ENCODE data around the gene C6orf47. TPM values are rescaled to one million over a fixed set of nuclear protein-coding genes. Genes with fewer than 3 reads are reported as not detected.

C6orf47 gene
- 10.9 to 13.1 TPM (median 12.1 TPM) in 5 replicates for total RNA-seq (2022; extraction: Qiagen RNA extraction; ENCODE audit: low read depth)

GRCh38 chr6:31660381-31661261 is at the start of gene C6orf47:
Gene C6orf47 (minus strand): TSS chr6:31660778. CDS start chr6:31659947, 831 bp downstream.

DNA sequence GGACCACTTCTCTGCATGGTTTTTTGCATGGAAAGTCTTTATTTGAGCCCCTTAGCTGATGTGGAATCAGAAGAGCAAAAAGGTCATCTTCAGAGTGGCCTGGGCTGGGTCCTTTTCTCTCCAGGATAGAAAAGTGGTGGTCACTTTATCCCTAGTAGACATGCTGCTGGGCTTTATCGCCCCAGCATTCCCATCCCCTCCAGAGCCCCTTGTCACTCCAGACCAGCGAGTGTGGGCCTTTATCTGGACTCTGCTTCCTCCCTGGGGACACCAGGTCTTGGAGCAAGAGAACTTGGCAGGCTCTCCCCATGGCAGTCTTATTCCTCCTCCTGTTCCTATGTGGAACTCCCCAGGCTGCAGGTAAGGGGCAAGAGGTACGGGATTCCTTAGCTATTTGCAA is 46.0 kb upstream of the C6orf47 start, which contains the start of gene LY6G6F:
Gene LY6G6F, plus strand, starts transcription at position 268 of the 400 bp plus-strand sequence. Its CDS starts 41 bp downstream, at position 309.

DNA sequence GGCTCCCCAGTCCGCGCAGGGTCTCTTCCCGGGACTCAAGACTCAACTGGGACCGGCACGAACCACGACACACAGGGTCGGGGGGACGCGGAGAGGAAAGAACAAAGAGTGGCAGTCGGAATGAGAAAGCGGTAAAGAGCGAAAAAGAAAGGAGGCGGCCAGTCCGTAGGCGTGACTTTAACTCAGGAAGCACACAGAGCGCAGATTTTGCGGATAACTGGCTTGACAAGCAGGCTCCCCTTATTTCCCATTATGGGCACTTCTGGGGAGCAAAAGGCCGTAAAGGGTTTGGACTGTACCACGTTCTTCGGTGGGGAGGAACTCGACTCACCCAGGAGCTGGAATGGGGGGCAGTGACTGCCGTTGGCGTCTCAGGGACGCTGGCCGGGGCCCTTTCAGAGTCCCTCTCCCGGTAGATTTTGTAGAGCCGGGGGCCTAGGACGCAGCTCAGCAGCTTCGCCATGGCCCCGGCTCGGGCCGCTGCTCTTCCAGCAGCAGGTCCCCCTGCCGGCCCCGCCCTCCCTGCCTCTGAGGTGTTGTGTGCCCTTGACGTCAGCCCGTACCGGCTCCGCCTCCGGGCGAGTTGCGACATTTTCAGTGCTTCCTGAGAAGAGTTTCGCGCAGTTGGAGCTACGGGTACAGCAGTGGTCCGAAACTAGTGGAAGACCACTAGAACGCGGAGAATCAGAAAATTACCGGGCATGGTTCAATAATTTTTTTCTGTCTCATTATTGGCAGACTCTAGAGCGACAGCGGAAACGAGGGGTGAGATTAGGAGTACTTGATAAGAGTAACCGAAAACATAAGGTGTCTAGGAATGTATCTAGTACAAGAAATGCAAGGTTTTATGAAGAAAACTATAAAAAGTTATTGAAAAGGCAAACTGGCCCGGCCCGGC is 42.5 kb upstream of the C6orf47 start, which contains the start of gene ABHD16A:
Gene ABHD16A, minus strand, starts transcription at position 506 of the 898 bp plus-strand sequence. Its CDS starts 43 bp downstream, at position 463.

GRCh38 chr6:31680226-31681134 is 19.9 kb upstream of the C6orf47 start, which contains the start of gene LY6G5C:
Gene LY6G5C (minus strand): TSS chr6:31681067. CDS start chr6:31680373, 694 bp downstream.

DNA sequence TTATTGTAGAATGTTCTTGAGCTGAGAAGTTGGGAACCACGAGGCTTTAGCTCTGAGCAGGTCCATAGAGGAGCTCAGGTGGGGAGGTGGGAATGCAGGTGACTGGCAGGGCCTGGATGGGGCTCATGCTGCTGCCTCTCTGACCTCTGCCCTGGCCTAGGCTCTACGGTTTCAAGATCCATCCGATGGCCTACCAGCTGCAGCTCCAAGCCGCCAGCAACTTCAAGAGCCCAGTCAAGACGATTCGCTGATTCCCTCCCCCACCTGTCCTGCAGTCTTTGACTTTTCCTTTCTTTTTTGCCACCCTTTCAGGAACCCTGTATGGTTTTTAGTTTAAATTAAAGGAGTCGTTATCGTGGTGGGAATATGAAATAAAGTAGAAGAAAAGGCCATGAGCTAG is 9.1 kb upstream of the C6orf47 start, which contains the start of gene LY6G5B:
Gene LY6G5B, plus strand, starts transcription at position 301 of the 400 bp plus-strand sequence. CDS start 975 bp downstream, outside the sequence.

DNA sequence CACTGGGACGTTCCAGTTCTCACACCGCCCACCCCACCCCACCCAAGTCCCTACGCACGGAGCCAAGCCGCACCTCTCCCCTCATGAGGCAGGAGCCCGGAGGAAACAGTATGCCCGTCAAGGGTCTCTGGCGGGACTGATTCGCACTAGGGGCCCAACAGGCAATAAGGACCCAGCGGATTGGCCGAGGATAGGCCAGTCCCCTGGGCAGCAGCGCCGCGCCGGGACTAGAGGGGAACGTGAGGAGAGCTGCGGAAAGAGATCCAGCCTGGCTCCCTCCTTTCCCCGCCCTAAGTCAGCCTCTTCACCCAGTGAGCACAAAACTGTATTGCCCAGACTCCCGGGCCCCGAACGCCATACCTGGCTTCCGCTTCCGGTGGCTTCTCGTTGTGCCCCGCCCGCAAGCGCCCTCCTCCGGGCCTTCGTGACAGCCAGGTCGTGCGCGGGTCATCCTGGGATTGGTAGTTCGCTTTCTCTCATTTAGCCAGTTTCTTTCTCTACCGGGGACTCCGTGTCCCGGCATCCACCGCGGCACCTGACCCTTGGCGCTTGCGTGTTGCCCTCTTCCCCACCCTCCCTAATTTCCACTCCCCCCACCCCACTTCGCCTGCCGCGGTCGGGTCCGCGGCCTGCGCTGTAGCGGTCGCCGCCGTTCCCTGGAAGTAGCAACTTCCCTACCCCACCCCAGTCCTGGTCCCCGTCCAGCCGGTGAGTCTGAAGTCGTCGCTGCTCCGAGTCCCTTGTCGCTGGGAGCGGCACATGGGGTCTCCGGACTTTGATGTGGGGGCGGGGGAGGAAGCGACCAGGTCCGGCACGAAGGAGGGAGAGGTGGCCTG is 5.1 kb upstream of the C6orf47 start, which contains the start of gene CSNK2B:
Gene CSNK2B, plus strand, starts transcription at position 580 of the 836 bp plus-strand sequence. CDS start 752 bp downstream, outside the sequence.

DNA sequence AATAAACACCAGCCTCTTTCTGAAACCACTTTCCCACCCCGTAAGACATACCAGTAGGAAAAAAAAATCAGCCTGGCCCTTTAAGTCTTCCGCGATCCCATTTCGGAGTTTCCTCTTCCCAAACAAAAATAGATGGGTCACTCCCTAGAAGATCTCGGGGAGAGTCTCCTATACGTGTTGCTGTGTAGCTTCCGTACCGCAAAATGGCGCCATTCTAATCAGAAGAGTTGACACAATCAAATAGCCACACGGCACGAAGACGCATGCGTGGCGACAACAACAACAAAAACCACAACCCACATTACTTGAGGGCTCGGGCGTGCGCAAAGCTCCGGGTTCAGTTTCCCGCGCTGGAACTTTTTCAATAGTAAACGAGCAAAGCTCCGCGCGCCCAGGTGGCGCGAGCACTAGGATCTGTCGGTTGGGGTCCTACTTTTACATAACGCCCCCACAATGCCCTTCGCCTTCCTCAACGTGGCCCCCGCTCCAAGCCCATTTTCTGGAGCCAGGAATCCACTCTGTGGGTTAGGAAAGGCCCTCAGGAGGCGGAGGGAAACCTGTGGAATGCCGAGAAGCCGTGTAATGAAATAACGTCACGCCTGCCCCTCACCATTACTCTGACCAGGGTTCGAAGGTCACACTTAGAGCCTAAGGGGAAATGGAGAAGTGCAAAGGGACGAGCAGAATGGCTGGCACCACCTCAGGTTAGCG is 4.4 kb upstream of the C6orf47 start, which contains the start of gene GPANK1:
Gene GPANK1, minus strand, starts transcription at position 208 of the 711 bp plus-strand sequence. CDS start 519 bp downstream, outside the sequence.

GRCh38 chr6:31655349-31656237 is 5.0 kb downstream of the C6orf47 start, which contains the start of gene APOM:
Gene APOM (plus strand): TSS chr6:31655894. CDS start chr6:31655967, 73 bp downstream.

GRCh38 chr6:31620586-31621319 is 39.8 kb downstream of the C6orf47 start, which contains the start of gene PRRC2A:
Gene PRRC2A (plus strand): TSS chr6:31620715. CDS start chr6:31622790, 2,075 bp downstream.

GRCh38 chr6:31614684-31615578 is 45.6 kb downstream of the C6orf47 start, which contains the start of gene AIF1:
Gene AIF1 (plus strand): TSS chr6:31615234. CDS start chr6:31615330, 96 bp downstream.

Other genes with a start within 250 kb of the C6orf47 start
- 7.6 to 9.0 TPM (median 8.6 TPM) in 5 replicates for gene MICB, start 162.6 kb downstream of the C6orf47 start, total RNA-seq (2022; extraction: Qiagen RNA extraction; ENCODE audit: low read depth)
- not detected in 5 replicates for gene MCCD1, start 131.8 kb downstream of the C6orf47 start, total RNA-seq (2022; extraction: Qiagen RNA extraction; ENCODE audit: low read depth)
- 352 to 407 TPM (median 386 TPM) in 5 replicates for gene DDX39B, start 118.8 kb downstream of the C6orf47 start, total RNA-seq (2022; extraction: Qiagen RNA extraction; ENCODE audit: low read depth)
- gene ATP6V1G2, start 114.2 kb downstream of the C6orf47 start, total RNA-seq (2022; extraction: Qiagen RNA extraction; ENCODE audit: low read depth) = 0.40 to 0.77 TPM (median 0.64 TPM) in 5 replicates
- gene NFKBIL1, start 113.2 kb downstream of the C6orf47 start, total RNA-seq (2022; extraction: Qiagen RNA extraction; ENCODE audit: low read depth) = 9.6 to 12.9 TPM (median 11.4 TPM) in 5 replicates
- gene LTA, start 88.5 kb downstream of the C6orf47 start, total RNA-seq (2022; extraction: Qiagen RNA extraction; ENCODE audit: low read depth) = 0.11 to 0.12 TPM in 2 of 5 replicates, not detected in the others
- gene TNF, start 85.2 kb downstream of the C6orf47 start, total RNA-seq (2022; extraction: Qiagen RNA extraction; ENCODE audit: low read depth) = 0.10 to 0.22 TPM (median 0.11 TPM) in 3 of 5 replicates, not detected in the others
- 0.29 to 0.50 TPM (median 0.49 TPM) in 5 replicates for gene LTB, start 78.4 kb downstream of the C6orf47 start, total RNA-seq (2022; extraction: Qiagen RNA extraction; ENCODE audit: low read depth)
- 0.20 to 0.26 TPM in 2 of 5 replicates, not detected in the others for gene LST1, start 74.5 kb downstream of the C6orf47 start, total RNA-seq (2022; extraction: Qiagen RNA extraction; ENCODE audit: low read depth)
- gene NCR3, start 67.8 kb downstream of the C6orf47 start, total RNA-seq (2022; extraction: Qiagen RNA extraction; ENCODE audit: low read depth) = not detected in 5 replicates
- not detected in 5 replicates for gene AIF1, start 45.5 kb downstream of the C6orf47 start, total RNA-seq (2022; extraction: Qiagen RNA extraction; ENCODE audit: low read depth)
- gene PRRC2A, start 40.1 kb downstream of the C6orf47 start, total RNA-seq (2022; extraction: Qiagen RNA extraction; ENCODE audit: low read depth) = 68.9 to 101 TPM (median 86.8 TPM) in 5 replicates
- 119 to 155 TPM (median 144 TPM) in 5 replicates for gene BAG6, start 8.1 kb downstream of the C6orf47 start, total RNA-seq (2022; extraction: Qiagen RNA extraction; ENCODE audit: low read depth)
- 2.8 to 3.8 TPM (median 3.2 TPM) in 5 replicates for gene APOM, start 4.9 kb downstream of the C6orf47 start, total RNA-seq (2022; extraction: Qiagen RNA extraction; ENCODE audit: low read depth)
- 10.7 to 15.4 TPM (median 12.2 TPM) in 5 replicates for gene GPANK1, start 4.2 kb upstream of the C6orf47 start, total RNA-seq (2022; extraction: Qiagen RNA extraction; ENCODE audit: low read depth)
- gene CSNK2B, start 5.3 kb upstream of the C6orf47 start, total RNA-seq (2022; extraction: Qiagen RNA extraction; ENCODE audit: low read depth) = 165 to 176 TPM (median 167 TPM) in 5 replicates
- gene LY6G5B, start 9.2 kb upstream of the C6orf47 start, total RNA-seq (2022; extraction: Qiagen RNA extraction; ENCODE audit: low read depth) = 3.6 to 5.8 TPM (median 5.1 TPM) in 5 replicates
- gene LY6G5C, start 20.3 kb upstream of the C6orf47 start, total RNA-seq (2022; extraction: Qiagen RNA extraction; ENCODE audit: low read depth) = 0.95 to 2.0 TPM (median 1.3 TPM) in 5 replicates
- gene ABHD16A, start 42.5 kb upstream of the C6orf47 start, total RNA-seq (2022; extraction: Qiagen RNA extraction; ENCODE audit: low read depth) = 16.1 to 20.1 TPM (median 17.9 TPM) in 5 replicates
- gene LY6G6F, start 46.1 kb upstream of the C6orf47 start, total RNA-seq (2022; extraction: Qiagen RNA extraction; ENCODE audit: low read depth) = not detected in 5 replicates
- not detected in 5 replicates for gene LY6G6D, start 54.6 kb upstream of the C6orf47 start, total RNA-seq (2022; extraction: Qiagen RNA extraction; ENCODE audit: low read depth)
- gene LY6G6C, start 61.0 kb upstream of the C6orf47 start, total RNA-seq (2022; extraction: Qiagen RNA extraction; ENCODE audit: low read depth) = 0.12 to 0.20 TPM in 2 of 5 replicates, not detected in the others
- not detected in 5 replicates for gene MPIG6B, start 62.6 kb upstream of the C6orf47 start, total RNA-seq (2022; extraction: Qiagen RNA extraction; ENCODE audit: low read depth)
- 27.0 to 30.0 TPM (median 27.6 TPM) in 5 replicates for gene DDAH2, start 68.5 kb upstream of the C6orf47 start, total RNA-seq (2022; extraction: Qiagen RNA extraction; ENCODE audit: low read depth)
- gene CLIC1, start 75.8 kb upstream of the C6orf47 start, total RNA-seq (2022; extraction: Qiagen RNA extraction; ENCODE audit: low read depth) = 490 to 521 TPM (median 507 TPM) in 5 replicates
- 10.7 to 16.8 TPM (median 15.8 TPM) in 5 replicates for gene MSH5, start 79.2 kb upstream of the C6orf47 start, total RNA-seq (2022; extraction: Qiagen RNA extraction; ENCODE audit: low read depth)
- gene SAPCD1, start 101.9 kb upstream of the C6orf47 start, total RNA-seq (2022; extraction: Qiagen RNA extraction; ENCODE audit: low read depth) = 3.0 to 5.0 TPM (median 3.3 TPM) in 5 replicates
- gene VWA7, start 116.5 kb upstream of the C6orf47 start, total RNA-seq (2022; extraction: Qiagen RNA extraction; ENCODE audit: low read depth) = 1.4 to 2.0 TPM (median 1.8 TPM) in 5 replicates
- 52.7 to 64.9 TPM (median 59.0 TPM) in 5 replicates for gene VARS1, start 135.0 kb upstream of the C6orf47 start, total RNA-seq (2022; extraction: Qiagen RNA extraction; ENCODE audit: low read depth)
- gene LSM2, start 146.2 kb upstream of the C6orf47 start, total RNA-seq (2022; extraction: Qiagen RNA extraction; ENCODE audit: low read depth) = 49.8 to 66.9 TPM (median 61.6 TPM) in 5 replicates
- 1.00 to 2.0 TPM (median 1.9 TPM) in 5 replicates for gene HSPA1L, start 154.5 kb upstream of the C6orf47 start, total RNA-seq (2022; extraction: Qiagen RNA extraction; ENCODE audit: low read depth)
- gene HSPA1A, start 154.8 kb upstream of the C6orf47 start, total RNA-seq (2022; extraction: Qiagen RNA extraction; ENCODE audit: low read depth) = 134 to 436 TPM (median 349 TPM) in 5 replicates
- gene HSPA1B, start 167.0 kb upstream of the C6orf47 start, total RNA-seq (2022; extraction: Qiagen RNA extraction; ENCODE audit: low read depth) = 109 to 336 TPM (median 263 TPM) in 5 replicates
- 26.4 to 37.6 TPM (median 30.1 TPM) in 5 replicates for gene NEU1, start 202.0 kb upstream of the C6orf47 start, total RNA-seq (2022; extraction: Qiagen RNA extraction; ENCODE audit: low read depth)
- gene SLC44A4, start 218.2 kb upstream of the C6orf47 start, total RNA-seq (2022; extraction: Qiagen RNA extraction; ENCODE audit: low read depth) = 0.05 to 0.36 TPM (median 0.15 TPM) in 3 of 5 replicates, not detected in the others
- gene EHMT2, start 236.9 kb upstream of the C6orf47 start, total RNA-seq (2022; extraction: Qiagen RNA extraction; ENCODE audit: low read depth) = 21.2 to 34.6 TPM (median 30.7 TPM) in 5 replicates
- 3.5 to 5.5 TPM (median 4.8 TPM) in 5 replicates for gene ZBTB12, start 241.3 kb upstream of the C6orf47 start, total RNA-seq (2022; extraction: Qiagen RNA extraction; ENCODE audit: low read depth)

All from A549 treated with DMSO at 1 μM for 4 hours (cell line).